OCI-M1 (cell line): Measurements from ENCODE around the gene NMRK1.

Source experiments
- DNase-seq: peaks from one replicate; lab custom pipeline; 2025; lab: John Stamatoyannopoulos, UW

NMRK1 gene

GRCh38 chr9:75087824-75088645, at the start of gene NMRK1, which contains the start of gene OSTF1:
Gene NMRK1 (minus strand): TSS chr9:75088155. CDS start chr9:75083115, 5,040 bp downstream.
Gene OSTF1 (plus strand): TSS chr9:75088514. CDS start chr9:75088693, 179 bp downstream.
- DNase-seq: peak; percentile 97

GRCh38 chr9:75134495-75134894, 46.5 kb upstream of the NMRK1 start:
- no peak for DNase-seq

GRCh38 chr9:75133396-75133795, 45.4 kb upstream of the NMRK1 start:
- no peak for DNase-seq

GRCh38 chr9:75132244-75132643, 44.3 kb upstream of the NMRK1 start:
- no peak for DNase-seq

- no peak for DNase-seq
Observed at GRCh38 chr9:75131700-75132099, 43.7 kb upstream of the NMRK1 start.

GRCh38 chr9:75130621-75131230, 42.8 kb upstream of the NMRK1 start:
- DNase-seq: no peak

- DNase-seq: no peak
Observed at GRCh38 chr9:75130172-75130571, 42.2 kb upstream of the NMRK1 start.

- DNase-seq: no peak
Observed at GRCh38 chr9:75128535-75128934, 40.6 kb upstream of the NMRK1 start.

GRCh38 chr9:75123696-75124095, 35.7 kb upstream of the NMRK1 start:
- no peak for DNase-seq

- no peak for DNase-seq
Observed at GRCh38 chr9:75121914-75122558, 34.1 kb upstream of the NMRK1 start.

- DNase-seq: peak; percentile 39
Observed at GRCh38 chr9:75120686-75121085, 32.7 kb upstream of the NMRK1 start.

GRCh38 chr9:75117564-75117963, 29.6 kb upstream of the NMRK1 start:
- DNase-seq: no peak

GRCh38 chr9:75116306-75116705, 28.4 kb upstream of the NMRK1 start:
- DNase-seq: peak; percentile 20

GRCh38 chr9:75112789-75113188, 24.8 kb upstream of the NMRK1 start:
- DNase-seq: peak; percentile 19

GRCh38 chr9:75111019-75111622, 23.2 kb upstream of the NMRK1 start:
- no peak for DNase-seq

GRCh38 chr9:75109210-75109839, 21.4 kb upstream of the NMRK1 start:
- no peak for DNase-seq

GRCh38 chr9:75108571-75108970, 20.6 kb upstream of the NMRK1 start:
- no peak for DNase-seq

GRCh38 chr9:75106857-75107256, 18.9 kb upstream of the NMRK1 start:
- DNase-seq: no peak

- DNase-seq: no peak
Observed at GRCh38 chr9:75105841-75106240, 17.9 kb upstream of the NMRK1 start.

- no peak for DNase-seq
Observed at GRCh38 chr9:75105019-75105540, 17.1 kb upstream of the NMRK1 start.

GRCh38 chr9:75104607-75105006, 16.7 kb upstream of the NMRK1 start:
- DNase-seq: no peak
